Mucosa of gallbladder (tissue), 1 donor: Measurements from ENCODE around the gene TNS1. TPM values are rescaled to one million over a fixed set of nuclear protein-coding genes. Genes with fewer than 3 reads are reported as not detected.

Experiments
- DNase-seq: peaks from one replicate; pipeline ENCODE4 v3.0.0-alpha.2; 2020; ENCODE audit warnings: low spot score
- total RNA-seq: library from RNA; stranded (reverse); gene quantifications from one replicate; pipeline ENCODE4 v1.2.1, GENCODE V29; 2021
- donor health status: DM: no; HTN: no; CAD: no.

Gene TNS1
- total RNA-seq, 1 donor from 2014 or later, result 469 TPM

- peak; percentile 75 for DNase-seq
These were observed 103.4 kb downstream of the TNS1 start for GRCh38 chr2:217899231-217900009.

DNA sequence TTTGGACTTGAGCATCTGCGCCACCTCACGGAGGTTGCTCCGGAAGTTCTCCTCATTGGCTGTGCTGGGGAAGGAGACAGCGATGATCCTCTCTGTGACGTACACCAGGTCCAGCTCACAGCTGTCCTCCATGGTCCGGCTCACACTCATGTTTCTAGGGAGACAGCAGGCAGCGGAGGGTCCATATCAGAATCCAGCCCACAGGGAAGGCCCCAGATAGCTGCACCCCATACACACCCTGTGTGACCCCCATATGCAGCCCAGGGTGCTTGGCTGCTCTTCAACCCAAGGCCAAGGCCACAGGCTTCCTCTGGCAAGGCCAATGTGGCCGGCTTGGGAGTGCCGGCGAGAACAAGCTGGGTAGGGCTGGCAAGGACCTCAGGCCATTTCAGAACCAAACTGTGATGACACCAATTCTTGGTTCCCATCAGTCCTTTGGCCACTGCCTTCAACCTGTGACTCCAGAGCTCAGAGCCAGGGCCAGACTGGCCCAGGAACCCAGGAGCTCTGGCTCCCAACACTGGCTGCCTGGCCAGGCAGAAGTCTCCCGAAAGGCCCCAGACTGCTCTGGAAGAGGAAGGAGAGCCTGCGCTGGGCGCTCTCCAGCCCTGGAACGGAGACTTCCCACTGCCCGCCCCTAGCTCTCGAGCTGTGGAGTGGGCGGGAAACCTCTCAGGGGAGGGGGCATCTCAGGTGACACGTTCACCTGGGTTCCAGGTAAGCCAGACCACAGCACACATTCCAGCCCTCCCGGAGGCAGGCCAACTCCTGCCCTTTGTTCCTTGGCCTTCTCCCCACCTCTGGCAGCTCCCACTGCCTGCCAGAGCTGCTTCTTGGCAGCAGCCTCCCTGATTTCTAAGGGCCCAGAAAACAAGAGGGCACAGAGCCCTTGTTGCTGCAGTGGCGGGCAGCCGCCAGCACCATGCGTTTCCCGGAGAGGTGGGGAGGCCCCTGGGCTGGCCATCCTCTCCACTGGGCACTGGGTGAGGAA lies 104.7 kb downstream of the TNS1 start:
- peak; percentile 84 for DNase-seq

GRCh38 chr2:217897091-217897715 lies 105.6 kb downstream of the TNS1 start:
- DNase-seq, result no peak

- DNase-seq, result no peak
These were observed 107.6 kb downstream of the TNS1 start for GRCh38 chr2:217895070-217895635.

DNA sequence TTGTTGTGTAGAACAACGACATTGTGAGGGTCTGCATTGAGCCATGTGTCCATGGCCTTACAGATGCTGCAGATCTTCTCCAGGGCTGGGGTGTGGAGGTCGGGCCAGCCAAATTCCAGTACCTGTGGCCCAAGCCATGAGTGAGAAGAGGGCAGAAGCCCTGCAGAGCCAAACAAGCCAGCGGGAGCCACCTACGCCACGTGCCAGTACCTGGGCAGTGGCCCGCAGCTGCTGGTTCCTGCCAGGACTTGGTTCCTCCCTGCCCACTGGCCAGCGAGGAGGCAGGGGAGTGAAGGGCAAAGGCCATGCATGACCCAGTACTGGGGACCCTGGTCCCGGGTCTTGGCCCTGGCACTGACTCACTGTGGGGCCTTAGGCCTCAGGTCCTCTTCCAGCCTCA lies 109.4 kb downstream of the TNS1 start:
- DNase-seq, result no peak

DNA sequence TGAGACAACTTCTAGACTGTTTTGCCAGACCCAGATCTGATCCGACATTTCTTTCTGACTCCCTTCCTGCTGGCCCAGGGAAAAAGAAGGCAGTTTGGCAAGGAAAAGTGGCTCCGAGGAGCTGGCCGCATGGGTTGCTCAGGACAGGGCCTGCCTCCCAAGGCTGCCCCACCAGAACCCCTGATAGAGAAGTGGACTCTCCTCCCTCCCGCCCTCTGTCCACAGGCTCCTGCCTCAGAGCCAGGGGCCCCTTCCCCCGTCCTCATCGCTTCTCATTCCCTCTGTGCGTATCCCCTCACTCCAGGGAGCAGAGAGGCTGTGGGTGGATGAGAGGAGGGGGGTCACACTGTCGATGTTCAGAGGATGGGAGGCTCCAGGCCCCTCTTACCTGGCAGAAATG lies 110.2 kb downstream of the TNS1 start:
- DNase-seq, result no peak

DNA sequence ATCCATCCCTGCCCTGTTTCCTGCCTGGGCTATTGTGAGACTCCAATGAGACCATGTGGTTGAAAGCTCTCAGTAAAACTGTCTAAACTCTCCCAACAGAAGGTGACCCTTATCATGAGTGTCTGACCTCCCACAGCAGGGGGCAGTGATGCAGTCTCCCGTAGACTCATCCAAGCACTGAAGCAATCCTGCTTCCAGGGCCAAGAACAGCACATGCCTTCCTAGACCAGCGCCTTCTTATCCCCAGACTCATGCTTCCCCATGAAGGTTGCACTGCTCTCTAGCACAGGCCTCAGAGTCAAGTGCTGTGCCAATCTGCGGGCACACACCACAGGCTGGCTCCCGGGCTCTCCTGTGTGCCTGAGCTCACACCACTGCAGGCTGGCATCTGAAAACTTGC lies 112.3 kb downstream of the TNS1 start:
- no peak for DNase-seq

DNA sequence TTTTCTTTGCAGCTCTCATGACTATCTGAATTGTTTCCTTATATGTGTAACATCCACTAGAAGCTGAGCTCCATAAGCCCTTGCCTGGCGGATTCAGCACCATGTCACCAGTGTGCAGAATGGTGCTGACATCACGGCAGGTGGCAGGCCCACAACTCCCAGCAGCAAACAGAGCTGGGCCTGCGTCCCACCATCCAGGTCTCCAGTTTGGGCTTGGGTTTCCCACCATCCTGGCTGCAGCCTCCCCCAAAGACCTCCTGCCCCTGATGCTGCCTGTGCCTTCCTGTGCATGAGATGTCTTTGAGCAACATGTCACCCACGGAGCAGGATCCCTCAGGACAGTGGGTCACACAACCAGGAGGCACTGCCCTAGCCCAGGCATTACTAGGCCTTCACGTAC lies 113.1 kb downstream of the TNS1 start:
- DNase-seq, result no peak

- no peak for DNase-seq
These were observed 114.7 kb downstream of the TNS1 start for GRCh38 chr2:217887841-217888701.

DNA sequence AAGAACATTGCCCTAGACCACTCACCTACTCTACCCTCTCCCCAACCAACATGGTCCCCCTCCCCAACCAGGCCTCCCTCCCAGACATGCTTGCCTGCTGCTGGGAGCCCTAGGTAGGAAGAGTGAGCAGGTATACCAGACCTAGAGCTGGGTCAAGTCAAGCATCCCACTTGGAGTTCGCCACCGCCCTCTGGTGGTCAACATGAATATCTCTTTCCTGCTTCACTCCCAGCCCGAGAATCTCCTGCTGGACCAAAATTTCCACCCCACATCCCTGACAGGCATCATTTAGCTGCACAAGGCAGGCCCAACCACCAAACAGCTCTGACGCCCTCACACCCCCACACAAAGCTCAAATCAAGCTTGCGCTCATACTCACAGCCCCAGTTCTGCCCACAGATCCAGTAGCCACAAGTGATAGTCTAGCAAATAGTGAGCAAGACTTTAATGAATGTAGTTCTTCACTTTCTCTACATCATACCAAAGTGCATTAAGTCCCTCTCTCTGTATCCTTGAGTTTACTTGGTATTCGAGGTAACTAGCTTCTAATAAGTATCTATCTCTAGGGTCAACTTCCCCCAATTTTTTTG lies 116.0 kb downstream of the TNS1 start:
- peak; percentile 73 for DNase-seq

DNA sequence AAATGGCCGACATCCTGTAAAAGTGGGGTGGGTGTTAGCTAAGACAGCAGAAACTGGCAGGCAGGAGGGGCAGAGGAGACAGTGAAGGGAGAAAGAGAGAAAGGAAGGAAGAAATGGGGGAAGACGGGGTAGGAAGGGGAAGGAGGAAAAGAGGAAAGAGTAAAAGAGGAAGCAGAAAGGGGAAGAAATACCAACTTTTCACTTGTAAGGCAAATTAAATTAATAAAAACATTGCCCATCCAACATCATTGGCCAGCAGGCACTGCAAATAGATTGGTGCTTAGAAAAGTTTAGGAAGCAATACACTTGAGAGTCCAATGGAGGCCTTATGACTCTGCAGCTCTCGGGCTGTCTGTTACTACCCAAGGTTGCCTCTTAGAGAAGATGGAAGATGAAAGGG lies 116.7 kb downstream of the TNS1 start:
- no peak for DNase-seq

DNA sequence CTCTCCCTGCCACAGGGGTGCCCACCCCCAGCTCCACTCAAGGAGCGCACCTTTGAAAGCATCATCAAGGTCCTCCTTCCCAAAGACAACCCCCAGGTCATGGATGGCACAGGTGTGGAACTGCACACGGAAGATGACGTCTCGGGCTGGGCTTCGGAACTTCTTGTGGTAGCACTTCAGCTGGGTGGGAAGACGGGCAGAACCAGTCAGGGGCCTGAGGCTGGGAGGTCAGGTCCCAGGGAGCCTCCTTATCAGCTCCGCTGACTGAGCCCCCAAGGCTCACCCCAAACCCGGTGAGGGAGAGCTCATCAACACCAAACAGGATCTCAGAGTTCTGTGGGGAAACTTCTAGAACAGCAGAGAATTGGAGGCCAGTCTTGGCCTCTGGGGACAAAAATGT lies 117.8 kb downstream of the TNS1 start:
- DNase-seq, result no peak

DNA sequence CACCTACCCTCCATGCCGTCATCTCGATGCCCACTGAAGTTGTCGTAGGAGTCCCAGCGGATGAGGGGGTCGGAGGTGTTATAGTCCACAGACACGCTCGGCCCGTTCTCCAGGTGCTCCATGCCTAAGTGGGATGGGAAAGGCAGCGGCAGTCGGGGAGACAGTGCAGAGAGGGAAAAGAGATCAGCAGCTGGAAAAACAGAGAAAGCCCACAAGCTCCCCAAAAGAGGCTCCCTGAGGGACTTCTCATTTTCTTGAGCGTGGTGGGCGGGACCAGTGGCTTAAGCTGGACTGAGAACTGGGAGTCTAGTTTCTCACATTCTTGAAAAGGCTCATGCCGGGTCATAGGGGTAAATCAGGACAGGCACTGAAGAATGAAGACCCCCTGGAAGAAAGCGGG lies 121.9 kb downstream of the TNS1 start:
- DNase-seq, result no peak

- DNase-seq, result no peak
These were observed 122.4 kb downstream of the TNS1 start for GRCh38 chr2:217880287-217880889.

DNA sequence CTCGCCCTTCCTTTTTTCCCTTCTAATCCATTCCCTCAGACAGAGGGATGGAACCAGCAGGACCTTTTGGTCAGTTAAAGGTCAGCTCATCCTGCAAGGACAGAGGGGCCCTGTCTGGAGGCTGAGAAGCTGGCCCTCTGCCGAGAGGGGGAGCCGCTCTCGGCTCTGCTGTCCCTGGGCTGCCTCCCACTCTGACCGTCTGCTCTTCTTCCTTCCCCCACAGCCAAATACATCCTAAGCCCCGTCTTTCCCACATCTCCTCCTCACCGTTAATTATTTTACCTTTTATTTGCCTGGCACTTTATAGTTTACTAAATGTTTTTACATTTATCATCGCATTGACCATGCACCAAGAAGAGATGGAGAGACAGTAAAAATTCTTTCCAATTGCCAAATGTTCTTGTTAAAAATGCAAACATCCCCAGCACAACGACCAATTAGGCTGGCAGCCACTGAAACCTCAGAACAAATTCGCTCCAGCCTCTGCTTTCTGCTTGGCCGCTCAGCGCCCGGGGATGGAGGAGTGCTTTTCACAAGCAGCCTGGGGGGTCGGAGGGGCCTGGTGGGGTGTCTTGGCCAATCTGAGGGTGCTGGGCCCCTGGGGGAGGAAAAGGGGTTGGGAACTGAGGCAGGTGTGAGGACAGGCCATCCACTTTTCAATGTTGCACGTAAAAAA lies 123.7 kb downstream of the TNS1 start:
- no peak for DNase-seq

GRCh38 chr2:217877866-217878265 lies 124.9 kb downstream of the TNS1 start:
- DNase-seq, result no peak

- DNase-seq, result no peak
These were observed 126.6 kb downstream of the TNS1 start for GRCh38 chr2:217876253-217876570.

- no peak for DNase-seq
These were observed 127.1 kb downstream of the TNS1 start for GRCh38 chr2:217875556-217876252.

GRCh38 chr2:217875138-217875537 lies 127.7 kb downstream of the TNS1 start:
- no peak for DNase-seq
